SH-SY5Y (cell line): Measurements from ENCODE around the gene NOS3.

ENCODE experiments used
- GATA2 ChIP-seq: IDR thresholded peaks from 2 replicates; pipeline ENCODE4 v1.6.1; 2011; ENCODE audit warnings: mild to moderate bottlenecking, low read depth, low read length
- GATA3 ChIP-seq: IDR thresholded peaks from 2 replicates; pipeline ENCODE4 v1.6.1; 2011; ENCODE audit warnings: low read depth, mild to moderate bottlenecking, low read length, moderate library complexity

The NOS3 gene

DNA sequence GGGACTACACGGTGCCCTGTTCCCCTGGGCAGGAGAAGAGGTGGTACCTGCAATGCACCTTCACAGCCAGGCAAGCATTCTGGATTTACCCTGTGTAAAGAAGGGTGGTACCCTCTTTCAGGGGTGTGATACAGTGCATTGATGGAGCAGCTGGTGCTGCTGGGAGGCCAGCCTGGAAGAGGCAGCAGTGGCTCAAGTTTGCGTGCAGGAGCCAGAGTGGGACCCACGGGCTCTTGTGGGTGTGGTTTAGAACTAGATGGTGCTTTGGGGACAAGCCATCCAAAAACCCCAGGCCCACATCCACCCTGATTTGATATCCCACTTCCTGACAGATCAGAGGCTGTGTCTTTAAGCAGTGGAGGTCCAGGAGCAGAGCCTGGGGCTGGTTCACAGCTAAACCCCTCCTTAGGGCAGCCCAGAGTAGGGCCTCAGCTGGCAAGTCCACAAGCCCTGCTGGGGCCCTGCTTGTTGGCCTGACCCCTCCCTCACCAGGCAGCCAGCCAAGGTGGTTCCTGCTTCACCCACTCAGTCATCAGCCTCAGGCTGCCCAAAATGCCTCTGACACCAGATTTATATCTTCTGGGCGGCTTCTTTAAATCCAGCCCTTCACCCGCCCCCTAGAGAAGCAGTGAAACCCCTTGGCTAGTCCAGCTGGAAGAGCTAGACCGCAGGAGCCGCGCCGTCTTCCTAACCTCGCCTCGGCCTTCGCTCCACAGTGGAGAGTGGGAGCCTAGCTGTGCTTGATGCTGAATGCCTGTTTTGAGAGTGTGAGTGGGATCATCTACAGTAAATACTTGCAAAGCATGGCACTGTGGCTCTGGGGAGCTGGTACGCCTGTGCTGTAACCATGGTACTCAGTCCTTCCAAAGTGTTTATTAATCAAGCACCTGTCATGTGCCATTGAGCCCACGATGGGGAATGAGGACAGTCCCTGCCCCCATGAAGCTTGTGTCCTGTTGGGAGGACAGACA, 56.1 kb downstream of the NOS3 start:
- peak; percentile 61 for TF ChIP-seq GATA2
- no peak for TF ChIP-seq GATA3

DNA sequence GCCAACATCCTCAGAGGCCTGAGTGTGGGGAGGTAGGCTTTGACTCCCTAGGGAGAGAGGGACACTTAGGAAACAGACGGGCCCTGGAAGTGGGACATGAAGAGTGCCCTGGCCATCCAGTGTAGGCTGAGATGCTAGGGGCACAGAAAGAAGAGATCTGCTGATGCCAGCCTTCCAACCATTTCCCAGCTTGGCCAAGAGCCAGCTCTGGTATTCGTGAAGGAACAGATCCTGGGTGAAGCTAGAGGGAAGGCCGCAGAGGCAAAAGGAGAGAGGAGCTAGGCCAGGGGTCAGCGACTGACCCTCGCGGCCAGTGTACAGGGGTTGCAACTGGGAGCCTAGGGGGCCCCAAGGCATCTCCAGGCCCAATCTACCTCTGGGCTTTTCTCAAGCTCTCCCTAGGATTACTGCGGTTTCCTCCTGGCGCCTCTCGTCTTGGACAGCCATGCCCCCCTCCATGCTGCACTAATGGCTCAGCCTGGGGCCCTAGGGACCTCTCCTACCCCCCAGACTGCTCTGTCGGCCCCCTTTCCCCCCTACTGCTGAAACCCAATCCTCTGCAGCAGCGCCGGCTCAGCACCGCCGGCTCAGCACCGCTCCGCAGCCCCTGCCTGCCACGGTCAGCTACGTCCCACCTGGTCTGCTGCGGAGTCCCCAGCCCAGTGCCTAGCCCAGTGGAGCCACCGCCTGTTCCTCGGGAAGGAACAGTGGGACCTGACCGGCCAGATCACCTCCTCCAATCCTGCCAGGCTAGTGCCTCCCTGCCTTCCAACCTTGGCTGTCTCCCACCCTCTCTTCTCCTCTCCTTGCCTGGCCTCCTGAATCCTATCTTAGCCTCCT, 57.4 kb downstream of the NOS3 start, which contains the start of gene ASIC3:
Gene ASIC3, plus strand, starts transcription at position 556 of the 840 bp plus-strand sequence. CDS start 355 bp downstream, outside the sequence.
- TF ChIP-seq GATA3, result no peak
- no peak for TF ChIP-seq GATA2

DNA sequence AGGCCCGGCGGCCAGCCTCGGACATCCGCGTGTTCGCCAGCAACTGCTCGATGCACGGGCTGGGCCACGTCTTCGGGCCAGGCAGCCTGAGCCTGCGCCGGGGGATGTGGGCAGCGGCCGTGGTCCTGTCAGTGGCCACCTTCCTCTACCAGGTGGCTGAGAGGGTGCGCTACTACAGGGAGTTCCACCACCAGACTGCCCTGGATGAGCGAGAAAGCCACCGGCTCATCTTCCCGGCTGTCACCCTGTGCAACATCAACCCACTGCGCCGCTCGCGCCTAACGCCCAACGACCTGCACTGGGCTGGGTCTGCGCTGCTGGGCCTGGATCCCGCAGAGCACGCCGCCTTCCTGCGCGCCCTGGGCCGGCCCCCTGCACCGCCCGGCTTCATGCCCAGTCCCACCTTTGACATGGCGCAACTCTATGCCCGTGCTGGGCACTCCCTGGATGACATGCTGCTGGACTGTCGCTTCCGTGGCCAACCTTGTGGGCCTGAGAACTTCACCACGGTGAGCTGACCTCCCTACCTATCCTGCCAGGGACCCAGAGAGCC, 58.2 kb downstream of the NOS3 start:
- TF ChIP-seq GATA3 (no peak), GATA2 (no peak)

DNA sequence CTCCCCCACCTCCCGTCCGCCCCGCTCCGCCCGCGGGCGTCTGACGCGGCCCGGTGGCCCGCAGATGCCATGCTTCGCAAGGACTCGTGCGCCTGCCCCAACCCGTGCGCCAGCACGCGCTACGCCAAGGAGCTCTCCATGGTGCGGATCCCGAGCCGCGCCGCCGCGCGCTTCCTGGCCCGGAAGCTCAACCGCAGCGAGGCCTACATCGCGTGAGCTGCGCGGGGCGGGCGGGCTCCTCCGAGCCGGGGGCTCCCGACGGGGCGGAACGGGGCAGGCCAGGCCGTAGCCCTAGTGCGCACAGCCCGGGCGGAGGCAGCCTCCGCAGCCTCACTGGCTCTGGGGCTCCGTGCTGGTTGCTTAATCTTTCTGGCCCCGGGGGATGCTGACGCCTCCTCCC, 60.3 kb downstream of the NOS3 start:
- no peak for TF ChIP-seq GATA2
- no peak for TF ChIP-seq GATA3

DNA sequence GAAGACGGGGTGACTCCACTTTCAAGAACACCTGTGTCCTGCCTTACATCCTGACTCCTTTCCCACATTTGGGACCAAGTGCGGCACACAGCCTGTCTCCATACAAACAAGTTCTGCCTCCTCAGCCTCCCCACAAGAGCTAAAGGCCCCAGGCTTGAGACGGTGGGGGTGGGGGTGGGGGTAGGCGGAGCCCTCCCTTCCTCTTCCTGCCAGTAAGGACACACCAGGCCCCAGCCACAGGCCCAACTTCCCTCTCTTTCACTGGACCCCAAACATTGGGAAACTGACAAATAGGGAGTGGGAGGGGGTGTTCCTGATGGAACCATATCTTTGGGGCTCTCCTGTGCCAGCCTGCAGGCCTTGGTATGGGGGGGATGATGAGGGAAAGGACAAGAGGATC, 62.3 kb downstream of the NOS3 start:
- TF ChIP-seq GATA3 (no peak), GATA2 (no peak)

DNA sequence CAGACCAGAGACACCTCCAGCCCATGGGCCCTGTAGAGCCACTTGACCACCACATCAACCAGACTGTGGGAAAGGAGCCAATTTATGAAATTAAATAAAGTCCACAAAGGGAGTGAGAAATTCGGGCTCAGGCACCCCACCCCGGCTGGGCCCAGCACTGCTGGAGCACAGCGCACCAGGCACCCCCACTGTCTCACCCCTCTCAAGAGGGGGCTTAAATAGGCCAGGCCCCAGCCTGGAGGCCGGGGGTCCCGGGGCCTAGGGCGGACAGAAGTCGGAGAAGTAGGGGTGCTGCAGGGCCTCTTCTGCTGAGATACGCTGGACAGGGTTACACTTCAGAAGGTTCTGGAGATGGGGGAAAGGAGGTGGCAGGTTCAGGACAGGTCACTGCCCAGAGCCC, 62.9 kb downstream of the NOS3 start:
- TF ChIP-seq GATA2, result no peak
- TF ChIP-seq GATA3, result no peak

DNA sequence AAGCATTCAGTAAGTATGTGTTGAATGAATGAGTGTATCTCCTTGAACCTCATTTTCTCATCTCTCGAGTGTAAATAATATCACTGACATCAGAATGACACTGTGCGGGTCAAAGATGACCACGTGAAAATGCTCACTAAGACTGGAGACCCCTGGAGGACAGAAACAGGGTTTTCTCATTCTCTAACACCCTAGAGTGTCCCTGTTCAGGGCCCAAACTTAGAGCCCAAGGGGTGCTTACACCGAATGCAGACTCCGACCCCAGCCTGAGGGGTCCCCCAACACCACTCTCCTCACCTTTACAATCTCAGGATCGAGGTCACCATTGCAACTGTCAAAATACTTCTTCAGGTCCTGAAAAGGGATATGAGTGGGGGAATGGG, 65.5 kb downstream of the NOS3 start:
- TF ChIP-seq GATA3, result no peak
- no peak for TF ChIP-seq GATA2

DNA sequence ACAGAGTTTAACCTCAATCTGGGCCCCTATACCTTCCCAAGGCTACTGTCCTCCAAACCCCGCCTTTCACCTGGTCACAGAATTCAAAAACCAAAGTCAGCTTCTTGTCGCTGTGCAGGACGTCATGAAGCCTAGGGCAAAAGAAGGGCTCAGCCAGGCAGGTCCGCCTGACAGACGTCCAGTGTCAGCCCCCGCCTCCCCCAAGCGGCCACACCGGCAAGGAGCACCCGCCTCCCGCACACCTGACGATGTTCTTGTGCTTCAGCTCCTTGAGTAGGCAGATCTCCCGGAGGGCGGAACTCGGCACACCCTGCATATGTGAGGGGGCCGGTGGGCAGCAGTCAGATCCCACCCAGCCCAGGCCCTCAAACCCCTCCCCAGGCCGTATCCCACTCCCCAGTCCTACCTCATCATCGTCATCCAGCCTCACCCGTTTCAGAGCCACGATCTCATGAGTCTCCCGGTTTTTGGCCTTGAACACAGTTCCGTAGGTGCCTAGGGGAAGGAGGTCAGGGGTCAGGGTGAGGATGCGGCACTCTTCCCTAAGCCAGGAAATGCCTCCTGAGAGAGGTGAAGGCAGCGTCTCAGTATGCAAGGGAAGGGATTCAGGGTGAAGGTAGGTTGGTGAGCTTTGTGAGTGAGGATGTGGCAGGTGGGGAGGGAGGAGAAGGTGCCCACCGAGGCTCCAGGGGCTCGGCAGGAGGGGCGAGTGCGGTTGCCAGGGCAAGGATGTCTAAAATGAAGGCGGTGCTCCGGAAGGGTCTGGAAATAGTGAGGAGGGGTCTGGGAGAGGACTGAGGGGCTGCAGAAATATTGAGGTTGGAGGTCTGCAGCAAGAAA, 66.1 kb downstream of the NOS3 start:
- TF ChIP-seq GATA2 (no peak), GATA3 (no peak)

DNA sequence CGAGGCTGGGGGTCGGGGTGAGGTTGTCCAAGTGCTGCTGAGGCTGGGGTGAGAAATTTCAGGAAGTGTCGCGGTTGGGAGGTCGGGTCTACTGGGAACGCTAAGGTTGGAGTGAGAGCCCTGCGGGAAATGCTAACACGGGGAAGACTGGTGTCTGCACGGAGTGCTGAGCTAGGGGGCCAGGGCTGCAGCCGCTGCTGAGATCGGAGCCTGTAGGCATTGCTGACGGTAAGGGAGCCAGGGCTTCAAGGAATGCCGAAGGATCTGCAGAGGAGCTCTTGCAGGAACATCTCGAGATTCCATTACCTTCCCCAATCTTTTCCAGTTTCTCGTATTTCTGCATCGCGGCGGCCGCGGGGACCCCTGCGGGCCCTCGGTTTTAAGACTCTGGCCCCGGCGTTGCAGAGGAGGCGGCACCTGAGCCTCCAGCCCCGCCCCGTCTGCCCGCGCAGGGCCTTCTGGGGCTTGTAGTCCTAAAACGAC, 66.7 kb downstream of the NOS3 start, which contains the start of gene CDK5:
Gene CDK5, minus strand, starts transcription at position 392 of the 483 bp plus-strand sequence. Its CDS starts 49 bp downstream, at position 343.
- TF ChIP-seq GATA3, result no peak

DNA sequence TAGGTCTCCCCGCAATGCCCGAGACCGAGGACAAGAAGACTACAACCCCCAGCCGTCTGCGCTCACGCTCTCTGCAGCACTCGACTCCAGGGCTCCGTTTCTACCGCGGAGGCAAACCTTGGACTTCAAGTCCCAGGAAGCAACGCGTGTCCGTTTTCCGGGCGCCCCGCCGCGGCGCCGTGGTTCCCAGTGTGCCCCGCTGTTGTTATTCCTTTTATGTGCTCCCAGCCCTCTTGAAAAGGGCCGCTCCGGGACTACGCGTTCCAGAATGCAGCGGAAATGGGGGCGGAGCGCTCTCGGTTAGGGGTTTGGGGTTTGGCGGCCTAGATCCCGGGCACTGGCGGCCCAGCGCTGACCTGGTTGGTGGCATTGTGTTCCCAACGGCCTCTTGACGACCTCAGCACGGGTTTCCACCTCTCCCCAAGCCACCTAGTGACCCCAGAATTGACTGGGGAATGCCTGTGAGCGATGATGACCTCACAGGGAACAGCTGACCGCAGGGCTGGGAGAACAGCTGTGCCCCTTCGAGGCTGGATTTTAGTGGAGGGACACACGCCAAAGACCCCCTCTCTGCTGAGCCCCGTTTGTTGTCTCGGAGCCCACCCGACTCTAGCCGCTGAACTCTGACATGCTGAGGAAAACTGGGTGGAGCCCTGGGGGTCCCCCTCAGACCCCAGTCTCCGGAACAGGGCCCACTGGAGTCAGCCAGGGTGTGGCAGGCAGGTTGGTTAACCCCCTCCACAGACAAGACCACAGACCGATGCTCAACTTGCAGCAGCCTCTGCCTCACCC, 67.4 kb downstream of the NOS3 start:
- TF ChIP-seq GATA2, result no peak
- TF ChIP-seq GATA3, result no peak

DNA sequence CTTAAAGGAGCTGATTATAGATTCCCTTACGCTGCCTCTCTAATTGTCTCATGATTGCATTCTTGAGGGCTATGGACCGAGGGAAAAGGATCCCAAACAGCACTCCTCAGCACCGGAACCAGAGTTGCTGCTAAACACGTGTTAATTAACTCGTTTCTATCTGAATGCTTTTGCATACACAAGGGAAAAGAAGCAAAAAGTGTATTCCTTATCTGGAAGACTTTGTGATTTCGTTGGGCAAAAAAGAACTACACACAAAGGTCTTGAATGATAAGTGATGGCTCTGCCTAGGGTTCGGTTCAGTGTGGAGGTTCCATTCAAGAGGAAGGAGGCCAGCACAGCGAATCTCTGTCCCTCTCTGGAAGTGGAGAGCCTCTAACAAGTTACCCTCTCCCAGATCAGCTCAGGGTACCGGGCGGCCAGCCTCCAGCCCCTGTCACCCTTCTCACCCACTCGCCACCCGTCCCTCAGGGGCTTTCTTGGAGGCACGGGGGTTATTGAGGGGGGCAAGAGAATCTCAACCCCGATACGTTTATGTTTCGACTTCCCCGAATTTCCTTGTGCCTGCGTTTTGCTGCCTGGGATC, 68.1 kb downstream of the NOS3 start:
- TF ChIP-seq GATA3, result no peak
- TF ChIP-seq GATA2, result no peak

DNA sequence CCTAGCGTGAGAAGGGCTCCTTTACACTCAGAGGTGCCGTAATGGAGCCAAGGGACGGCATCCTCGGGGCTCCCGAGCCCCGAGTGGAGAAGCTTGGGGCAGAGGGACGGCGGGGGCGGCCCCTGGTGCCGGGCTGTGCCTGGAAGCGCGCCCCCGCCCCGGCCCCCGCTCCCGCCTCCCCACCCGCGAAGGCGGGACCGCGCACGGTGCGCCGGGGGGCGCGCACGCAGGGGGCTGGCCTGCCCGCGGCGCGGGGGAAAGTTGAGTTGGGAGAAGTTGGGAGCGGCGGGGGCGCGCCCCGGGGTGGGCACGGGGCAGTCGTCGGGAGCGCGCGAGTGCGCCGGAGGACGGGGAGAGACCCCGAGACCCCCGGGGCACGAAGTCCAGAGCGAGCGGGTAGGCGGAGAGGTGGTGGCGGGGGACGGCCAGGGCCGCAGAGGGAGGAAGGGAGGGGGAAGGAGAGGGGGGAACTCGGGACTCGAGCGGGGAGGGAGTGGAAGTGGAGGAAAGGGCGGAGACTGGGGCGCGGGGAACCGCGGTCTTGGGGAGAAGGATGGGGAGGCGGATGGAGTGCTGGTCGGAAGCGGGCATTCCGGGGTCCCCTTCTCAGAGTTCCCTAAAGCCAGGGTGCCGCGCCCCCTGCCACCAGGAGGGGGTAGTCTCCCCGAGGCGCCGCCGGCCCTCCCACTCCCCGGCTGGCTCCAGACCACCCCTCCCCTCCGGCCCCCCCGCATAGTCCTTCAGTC, 68.7 kb downstream of the NOS3 start, which contains the start of gene SLC4A2:
Gene SLC4A2, plus strand, starts transcription at position 223 of the 746 bp plus-strand sequence. CDS start 2,399 bp downstream, outside the sequence.
- no peak for TF ChIP-seq GATA2
